HG03354 (cell line): ENCODE measurements around the gene DNAI2.

Experiments
- ATAC-seq: cut with Tn5 transposase; IDR thresholded peaks from one replicate; pipeline ENCODE4 v1.9.1; 2021; ENCODE audit warnings: mild to moderate bottlenecking; ENCODE audit not compliant: unreplicated experiment, poor library complexity, severe bottlenecking

DNAI2 gene, protein sequence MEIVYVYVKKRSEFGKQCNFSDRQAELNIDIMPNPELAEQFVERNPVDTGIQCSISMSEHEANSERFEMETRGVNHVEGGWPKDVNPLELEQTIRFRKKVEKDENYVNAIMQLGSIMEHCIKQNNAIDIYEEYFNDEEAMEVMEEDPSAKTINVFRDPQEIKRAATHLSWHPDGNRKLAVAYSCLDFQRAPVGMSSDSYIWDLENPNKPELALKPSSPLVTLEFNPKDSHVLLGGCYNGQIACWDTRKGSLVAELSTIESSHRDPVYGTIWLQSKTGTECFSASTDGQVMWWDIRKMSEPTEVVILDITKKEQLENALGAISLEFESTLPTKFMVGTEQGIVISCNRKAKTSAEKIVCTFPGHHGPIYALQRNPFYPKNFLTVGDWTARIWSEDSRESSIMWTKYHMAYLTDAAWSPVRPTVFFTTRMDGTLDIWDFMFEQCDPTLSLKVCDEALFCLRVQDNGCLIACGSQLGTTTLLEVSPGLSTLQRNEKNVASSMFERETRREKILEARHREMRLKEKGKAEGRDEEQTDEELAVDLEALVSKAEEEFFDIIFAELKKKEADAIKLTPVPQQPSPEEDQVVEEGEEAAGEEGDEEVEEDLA

DNA sequence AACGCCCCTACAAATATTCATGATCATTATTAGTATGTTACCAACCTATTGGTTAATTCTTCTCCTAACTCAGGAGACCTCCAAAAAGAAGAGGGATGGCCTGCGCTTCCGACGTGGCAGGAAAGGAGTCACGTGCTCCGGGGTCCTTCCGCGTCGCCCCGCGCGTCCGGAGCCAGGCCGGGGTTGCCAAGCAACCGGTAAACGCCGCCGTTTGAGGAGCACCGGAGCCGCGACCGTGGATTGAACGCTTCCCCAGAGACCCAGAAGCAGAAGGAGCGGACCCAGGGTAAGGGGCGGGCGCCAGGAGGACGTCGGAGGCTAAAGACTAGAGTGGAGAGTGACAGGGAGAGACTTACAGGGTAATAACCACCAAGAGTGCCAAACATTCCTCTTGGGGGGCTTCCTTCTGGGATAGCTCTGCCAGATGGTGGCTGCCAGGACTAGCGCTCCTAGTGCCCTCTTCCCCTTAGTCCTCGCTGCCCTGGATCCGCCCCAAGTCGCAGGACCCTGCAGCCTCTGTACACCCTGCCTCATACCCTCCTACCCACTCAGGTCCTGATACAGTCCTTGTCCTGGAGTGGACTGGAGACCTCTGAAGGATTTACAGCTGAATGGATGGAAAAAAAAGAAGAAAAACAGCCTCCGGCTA, at the start of gene DNAI2:
Gene DNAI2 (plus strand): TSS at position 175 of the 649 bp plus-strand sequence. CDS start 7,584 bp downstream, outside the sequence.
- no peak for ATAC-seq

DNA sequence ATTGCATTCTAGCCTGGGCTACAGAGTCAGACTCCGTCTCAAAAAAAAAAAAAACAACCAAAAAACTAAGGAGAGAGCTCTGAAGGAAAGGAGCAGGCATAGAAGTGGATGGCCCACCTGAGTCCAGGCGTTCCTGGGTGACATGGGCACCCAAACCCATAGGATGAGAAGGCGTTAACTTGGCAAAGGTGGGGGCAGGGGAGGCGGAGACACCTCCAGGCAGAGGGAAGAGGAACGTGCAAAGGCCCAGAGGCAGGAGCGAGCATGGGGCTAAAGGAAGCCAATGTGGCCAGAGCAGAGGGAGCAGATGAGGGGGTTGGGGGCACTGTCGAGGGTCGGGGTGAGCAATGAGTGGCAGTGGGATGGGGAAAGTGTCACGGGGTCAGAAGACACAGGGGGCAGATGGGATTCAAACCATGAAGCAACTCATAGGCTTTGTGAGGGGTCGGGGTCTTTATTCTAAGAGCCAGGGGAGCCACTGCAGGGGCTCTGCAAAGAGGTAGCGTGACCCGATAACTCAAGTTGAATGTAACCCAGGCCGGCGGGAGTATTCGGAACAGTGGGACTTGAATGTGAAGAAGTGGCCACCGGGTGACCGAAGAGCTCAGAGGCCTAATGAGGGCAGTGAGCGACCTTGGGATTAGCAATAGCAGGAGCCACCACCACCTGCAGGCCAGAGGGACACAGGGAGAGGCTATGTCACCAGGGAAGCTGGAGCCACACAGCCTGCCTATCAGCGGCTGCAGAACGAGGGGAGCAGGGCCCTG, 48.9 kb upstream of the DNAI2 start:
- ATAC-seq, result no peak

DNA sequence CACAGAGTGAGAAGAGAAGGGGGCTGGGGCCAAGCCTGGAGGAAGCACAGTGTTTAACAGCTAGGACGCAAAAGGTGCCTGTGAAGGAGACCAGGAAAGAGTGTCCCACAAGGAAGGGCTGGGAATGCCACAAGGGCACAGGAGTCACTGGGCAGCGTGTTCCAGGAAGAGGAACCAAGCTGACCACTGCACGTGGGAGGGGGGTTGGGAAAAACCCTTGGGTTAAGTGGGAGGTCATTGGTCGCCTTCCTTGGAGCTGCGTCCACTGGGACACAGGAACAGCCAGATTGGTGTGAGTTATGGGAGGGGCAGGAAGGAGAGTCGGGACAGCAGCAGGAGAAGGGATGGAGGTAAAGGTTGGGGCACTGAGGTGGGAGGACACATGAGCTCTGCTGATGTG, 47.8 kb upstream of the DNAI2 start:
- ATAC-seq, result no peak

DNA sequence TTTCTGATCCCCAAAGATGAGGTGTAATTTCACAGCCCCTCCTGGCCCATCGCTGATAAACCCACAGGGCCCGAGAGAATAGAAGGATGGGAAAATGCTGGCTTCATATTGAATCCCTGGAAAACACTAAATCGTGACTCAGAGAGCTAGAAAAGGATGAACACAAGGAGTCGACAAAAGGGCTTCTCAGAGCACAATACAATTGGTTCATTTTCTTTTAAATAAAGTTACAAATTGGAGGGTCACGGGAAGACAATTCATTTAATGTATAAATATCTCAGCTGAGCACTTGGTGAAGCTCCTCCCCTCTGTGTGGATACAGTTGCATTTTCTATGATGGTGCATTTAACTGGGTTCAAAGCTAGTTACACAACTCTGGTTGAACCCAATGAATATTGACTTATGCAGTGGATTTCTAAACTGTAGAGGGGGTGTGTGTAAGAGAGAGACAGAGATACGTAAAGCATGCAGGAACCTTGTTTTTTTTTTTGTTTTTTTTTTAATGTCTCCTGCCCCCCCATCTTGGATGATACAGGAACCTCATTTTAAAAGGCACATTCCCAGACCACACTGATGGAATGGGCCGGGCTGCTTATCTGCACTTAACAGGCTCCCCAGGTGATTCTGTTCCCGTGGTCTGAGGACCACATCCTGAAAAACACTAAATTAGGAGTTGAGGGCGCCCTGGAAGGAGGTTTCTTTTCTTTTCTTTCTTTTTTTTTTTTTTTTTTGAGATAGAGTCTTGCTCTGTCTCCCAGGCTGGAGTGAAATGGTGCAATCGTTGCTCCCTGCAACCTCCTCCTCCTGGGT, 46.6 kb upstream of the DNAI2 start:
- ATAC-seq, result no peak

DNA sequence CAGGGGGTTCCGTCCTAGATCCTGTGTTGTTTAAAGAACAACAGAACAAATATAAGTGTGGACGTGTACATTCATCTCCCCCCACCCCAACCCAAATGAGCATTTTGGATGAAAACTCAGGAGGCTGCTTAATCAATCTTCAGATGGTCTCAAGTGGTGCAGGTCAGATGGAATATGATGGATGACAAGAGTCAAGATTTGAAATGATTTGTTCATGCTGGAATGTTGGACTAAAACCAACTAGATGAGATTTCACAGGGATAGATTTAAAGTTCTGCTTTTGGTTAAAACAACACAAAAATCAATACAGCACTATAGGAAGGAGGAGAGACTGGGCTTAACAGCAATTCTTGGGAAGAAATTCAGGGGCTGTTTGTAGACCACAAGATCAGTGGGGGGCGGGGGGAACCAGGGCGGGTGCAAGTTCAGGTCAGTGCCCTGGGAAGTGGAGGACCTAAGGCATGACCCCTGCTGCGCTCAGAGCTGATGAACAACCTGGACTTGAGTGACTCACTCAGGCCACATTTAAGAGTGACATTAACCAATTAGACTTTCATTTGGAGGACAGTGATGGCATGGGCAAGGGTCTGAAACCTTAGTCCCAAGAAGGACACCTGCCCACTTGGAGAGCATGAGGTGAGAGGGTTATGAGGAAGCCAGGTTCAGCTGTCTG, 45.6 kb upstream of the DNAI2 start:
- ATAC-seq, result no peak

DNA sequence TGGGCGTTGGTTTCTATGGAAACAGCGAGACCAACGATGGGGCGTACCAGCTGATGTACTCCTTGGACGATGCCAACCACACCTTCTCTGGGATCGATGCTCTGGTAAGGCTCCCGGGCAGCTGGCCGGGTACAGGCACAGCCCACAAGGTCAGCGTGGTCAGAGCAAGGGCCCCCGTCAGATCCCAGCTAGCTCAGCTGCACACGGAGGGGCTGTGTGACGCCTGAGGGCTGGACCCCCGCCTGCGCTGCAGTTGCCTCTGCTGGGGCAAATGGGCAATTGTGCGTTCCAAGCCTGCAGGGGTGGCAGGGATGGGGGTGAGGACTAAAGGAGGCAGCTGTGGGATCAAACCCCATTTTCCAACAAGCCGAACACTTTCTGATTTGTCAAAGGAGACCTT, 43.1 kb upstream of the DNAI2 start:
- no peak for ATAC-seq

DNA sequence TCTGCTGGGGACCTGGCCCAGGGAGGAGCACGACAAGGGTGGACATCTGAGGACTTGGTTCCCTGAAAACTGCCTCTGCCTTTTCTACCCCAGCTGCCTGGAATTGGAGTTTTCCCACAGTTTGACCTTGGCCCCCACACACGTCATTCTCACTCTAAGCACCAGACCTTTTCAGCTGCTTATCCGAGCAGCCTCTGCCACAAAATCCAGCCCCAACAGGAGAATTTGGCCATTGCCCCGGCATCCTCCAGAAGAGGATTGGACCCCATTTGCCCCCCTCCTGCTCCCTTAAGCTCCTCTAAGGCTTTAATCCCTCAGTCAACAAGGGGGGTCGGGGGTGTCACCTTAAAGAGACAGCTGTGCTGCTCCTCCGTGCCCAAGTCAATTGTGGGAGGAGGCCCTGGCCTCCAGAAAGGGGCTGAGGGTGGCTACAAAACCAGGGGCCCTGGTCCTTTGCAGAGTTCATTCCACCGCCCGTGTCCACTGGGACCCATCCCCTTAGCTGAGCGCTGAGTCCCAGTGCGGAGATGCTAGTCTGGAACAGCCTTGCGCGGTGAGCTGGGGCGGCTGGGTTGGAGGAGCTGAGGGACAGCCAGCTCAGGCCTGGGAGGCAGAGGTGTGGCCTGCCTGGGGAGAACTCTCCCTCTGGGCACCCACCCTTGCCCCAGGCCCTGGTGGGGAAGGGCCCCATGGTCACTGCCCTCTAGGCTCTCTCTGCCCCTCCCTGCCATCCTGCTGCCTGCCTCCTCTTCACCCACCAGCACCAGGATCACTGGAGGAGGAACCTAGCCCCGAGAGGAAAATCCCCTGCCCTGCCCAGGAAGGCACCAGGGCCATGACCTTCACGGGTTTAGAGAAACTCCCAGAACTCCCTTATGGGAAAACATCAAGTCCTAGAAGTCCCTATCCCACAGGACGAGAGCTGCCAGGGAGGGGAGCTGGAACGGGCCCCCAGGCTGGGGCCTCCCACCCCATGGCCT, 41.8 kb upstream of the DNAI2 start:
- ATAC-seq, result no peak

DNA sequence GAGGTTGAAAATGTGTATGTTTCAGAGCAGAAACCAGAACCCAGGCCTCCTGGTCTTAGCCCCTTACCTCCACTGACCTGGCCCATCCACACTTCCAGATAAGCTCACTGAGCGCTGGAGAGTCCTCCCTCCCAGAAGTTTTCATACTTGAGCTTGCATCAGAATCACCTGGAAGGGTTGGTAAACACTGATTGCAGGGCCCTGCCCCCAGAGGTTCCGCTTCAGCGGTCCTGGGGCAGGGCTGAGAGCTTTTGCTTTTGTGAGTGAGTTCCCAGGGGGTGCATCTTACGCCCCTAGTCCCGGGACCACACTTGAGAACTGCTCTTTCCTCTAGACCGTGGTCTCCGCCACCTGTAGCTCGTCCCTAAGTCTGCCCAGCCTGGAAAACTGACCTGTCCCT, 40.1 kb upstream of the DNAI2 start:
- no peak for ATAC-seq

DNA sequence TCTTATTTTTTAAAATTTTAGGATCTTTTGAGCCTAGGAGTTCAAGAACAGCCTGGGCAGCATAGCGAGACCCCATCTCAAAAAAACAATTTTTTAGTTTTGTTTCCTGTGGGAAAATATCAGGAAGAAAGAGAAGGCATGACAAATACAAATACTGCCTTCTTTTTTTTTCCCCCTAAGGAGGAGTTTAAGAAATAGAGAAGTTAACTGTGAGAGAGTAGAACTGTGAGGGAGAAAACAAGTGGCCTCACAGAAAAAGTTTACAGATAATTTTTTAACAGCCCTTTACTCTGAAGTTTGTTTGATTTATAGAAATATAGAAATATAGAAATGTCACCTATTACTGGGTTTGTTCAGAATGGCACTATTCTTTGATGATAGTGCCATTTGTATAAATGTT, 39.5 kb upstream of the DNAI2 start:
- no peak for ATAC-seq

DNA sequence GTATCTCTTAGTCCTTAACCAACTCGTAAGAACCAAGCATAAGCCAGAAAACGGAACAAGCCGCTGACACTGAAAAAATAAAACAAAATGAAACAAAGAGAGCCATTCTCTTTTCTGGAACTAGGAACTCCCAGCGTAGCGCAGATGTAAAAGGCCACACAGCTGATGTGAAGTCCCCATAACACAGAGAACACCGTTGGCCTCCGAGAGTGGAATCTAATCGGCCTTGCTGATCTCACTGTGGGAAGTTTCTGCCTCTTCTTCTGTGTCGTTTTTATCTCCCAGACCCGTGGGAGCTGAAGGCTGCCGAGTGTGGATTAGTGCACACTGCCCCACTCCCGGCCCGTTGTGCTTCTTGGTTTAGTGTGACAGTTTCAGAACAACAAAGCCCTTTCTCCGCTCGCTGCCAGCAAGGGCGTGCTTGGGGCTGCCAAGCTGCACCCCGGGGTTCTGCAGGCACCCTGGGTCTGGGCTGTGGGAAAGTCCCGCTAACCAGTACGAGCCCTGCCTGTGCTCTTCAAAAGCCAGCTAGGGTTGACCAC, 38.9 kb upstream of the DNAI2 start:
- no peak for ATAC-seq

DNA sequence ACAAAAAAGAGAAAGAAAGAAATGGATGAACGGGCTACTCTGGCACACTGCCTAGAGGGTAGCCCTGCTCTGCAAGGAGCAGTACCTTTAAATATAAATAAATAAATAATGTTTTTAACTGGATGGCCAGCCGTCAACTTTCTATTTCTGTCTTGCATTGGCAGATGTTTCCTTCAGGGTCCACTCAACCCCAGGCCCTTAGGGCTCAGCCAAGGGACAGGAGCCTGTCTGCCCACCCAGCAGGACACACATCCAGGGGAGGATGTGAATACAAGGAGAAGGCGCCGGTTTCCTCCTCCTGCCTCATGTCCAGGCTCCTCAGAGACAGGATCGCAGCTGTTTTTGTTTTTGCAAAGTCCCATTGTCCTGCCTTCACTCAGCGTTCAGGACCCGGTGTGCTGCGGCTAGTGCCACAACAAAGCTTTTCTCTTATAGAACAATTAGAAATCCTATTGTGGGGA, 38.1 kb upstream of the DNAI2 start:
- no peak for ATAC-seq

DNA sequence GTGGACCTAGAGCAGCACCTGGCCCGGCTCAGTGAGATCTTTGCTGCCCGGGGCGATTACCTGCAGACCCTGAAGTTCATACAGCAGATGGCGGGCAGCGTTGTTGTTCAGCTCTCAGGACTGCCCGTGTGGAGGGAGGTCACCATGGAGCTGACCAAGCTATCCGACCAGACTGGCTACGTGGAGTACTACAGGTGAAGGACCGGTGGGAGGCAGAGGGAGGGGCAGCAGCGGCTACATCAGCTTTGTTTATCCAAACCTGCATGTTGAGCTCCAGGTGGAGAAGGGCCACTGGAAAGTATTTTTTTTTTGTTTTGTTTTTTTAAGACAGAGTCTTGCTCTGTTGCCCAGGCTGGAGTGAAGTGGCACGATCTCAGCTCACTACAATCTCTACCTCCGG, 36.7 kb upstream of the DNAI2 start:
- no peak for ATAC-seq

DNA sequence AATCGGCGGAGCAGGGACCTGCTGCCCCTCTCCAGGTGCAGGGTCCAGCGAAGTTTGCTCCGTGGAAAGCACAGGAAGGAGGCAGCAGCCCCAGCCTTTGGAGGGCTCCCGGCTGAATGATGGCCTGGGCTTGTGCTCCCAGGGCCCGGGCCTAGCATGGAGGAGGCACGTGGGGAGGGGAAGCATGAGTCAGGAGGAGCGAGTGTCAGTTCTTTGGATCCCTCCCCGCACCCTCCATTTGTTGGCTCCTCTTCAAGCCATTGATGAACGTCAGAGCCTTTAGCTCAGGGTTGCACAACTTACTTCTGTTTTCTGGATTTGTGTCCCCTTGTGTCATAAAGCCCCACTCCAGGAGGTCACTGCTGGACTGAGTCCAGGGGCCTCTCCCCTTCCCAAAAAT, 34.9 kb upstream of the DNAI2 start:
- no peak for ATAC-seq

DNA sequence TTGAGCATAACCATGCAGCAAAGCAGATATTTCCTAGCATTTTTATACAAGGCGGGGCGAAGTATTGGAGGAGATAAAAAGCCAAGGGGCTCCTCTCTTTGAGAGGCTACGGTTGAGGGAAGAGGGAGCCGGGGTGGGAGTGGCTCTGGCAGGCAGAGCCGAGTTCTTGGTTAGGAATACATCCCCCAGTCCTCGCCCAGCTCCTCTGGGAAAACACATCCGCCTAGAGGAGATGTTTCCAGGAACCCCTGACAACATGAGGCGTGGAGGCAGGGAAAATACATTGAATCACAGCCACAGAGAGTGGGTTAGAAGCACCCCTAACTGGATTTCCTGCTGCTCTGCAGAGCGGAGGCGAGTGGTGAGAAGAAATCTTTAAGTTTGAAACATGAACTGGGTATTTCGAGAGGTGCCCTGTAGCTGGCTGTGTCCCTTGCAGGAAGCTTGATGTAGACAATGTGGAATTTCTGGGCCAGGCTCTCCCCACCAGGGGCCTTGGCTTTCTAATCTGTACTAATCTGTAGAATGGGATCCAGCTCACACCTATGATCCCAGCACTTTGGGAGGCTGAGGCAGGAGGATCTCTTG, 33.3 kb upstream of the DNAI2 start:
- no peak for ATAC-seq

DNA sequence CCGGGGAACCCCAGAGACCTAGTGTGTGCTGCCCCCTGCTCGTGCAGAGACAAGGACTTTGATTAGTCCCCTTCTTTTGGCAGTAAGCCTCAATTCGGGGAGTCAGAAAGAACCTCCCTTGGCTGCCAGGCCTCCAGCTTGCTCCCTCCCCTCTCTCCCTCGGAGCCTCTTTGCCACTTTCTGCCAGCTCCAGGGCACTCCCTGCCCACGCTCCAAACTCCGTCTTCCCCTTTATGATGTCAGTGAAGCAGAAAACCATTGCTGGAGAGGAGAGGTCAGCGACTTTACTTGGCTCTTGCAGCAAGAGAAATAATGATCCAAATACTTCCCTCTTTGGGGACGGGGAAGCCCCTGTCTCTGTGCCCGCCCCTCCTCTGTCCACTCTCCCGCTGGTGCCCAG, 32.6 kb upstream of the DNAI2 start:
- no peak for ATAC-seq

DNA sequence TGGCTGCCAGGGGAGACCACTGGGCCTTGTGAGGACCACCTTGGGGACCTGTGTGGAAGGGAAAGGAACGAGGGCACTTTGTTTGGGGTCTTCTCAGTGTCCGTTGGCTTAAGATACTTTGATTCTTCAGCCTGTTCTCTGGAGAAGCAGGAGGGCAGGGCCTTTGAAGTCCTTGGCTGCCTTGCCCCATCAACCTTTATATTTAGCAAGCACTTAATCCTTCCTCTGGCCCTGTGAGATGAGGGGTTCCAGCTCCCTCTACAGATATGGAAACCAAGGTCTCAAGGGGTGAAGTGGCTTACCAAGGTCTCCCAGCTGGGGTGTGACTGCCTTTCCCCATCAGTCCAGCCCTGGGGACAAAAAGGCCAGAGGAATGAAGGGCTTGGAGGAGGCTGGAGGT, 32.2 kb upstream of the DNAI2 start:
- no peak for ATAC-seq
